Thoracic aorta (tissue), 2 donors: ENCODE measurements around the gene PDX1. TPM values are rescaled to one million over a fixed set of nuclear protein-coding genes. Genes with fewer than 3 reads are reported as not detected.

Experiments used
- ATAC-seq: fragments of 150-250 bp; one replicate; pipeline ENCODE4 v1.8.0; 2017; ENCODE audit warnings: low read depth; ENCODE audit not compliant: insufficient number of reproducible peaks, low FRiP score
- DNase-seq: peaks from one replicate; pipeline ENCODE4 v3.0.0-alpha.2; 2020; ENCODE audit warnings: low spot score
- H3K27ac ChIP-seq, 2 donors: fragments of 200-600 bp; sonication (generic); 1 replicate in 1 of 2; 2 replicates in 1 of 2; pipeline ENCODE4 v1.5.1; 2016; ENCODE audit warnings: mild to moderate bottlenecking in 2 of 2, moderate library complexity in 2 of 2
- H3K27me3 ChIP-seq: fragments of 200-600 bp; sonication (generic); replicated peaks from 2 replicates; pipeline ENCODE4 v1.6.0; 2016; ENCODE audit warnings: mild to moderate bottlenecking; ENCODE audit not compliant: insufficient read depth
- H3K36me3 ChIP-seq: fragments of 200-600 bp; sonication (generic); one replicate; pipeline ENCODE4 v1.5.1; 2016
- H3K4me1 ChIP-seq, 2 donors: fragments of 200-600 bp; sonication (generic); 1 replicate in 1 of 2; 2 replicates in 1 of 2; pipeline versions ENCODE4 v1.5.1 to v1.6.0; 2016; ENCODE audit warnings: low read depth in 2 of 2, mild to moderate bottlenecking in 1 of 2; ENCODE audit not compliant: control insufficient read depth in 1 of 2
- H3K4me3 ChIP-seq: fragments of 200-600 bp; sonication (generic); 2 replicates; pipeline ENCODE4 v1.5.1; 2016; ENCODE audit warnings: mild to moderate bottlenecking
- H3K9me3 ChIP-seq: fragments of 200-600 bp; sonication (generic); 2 replicates; pipeline ENCODE4 v1.5.1; 2016
- total RNA-seq, 2 donors: library from RNA; depleted of rRNA; stranded (reverse); fragments of >200 nt; gene quantifications; one replicate each; pipeline versions ENCODE4 v1.1.0 to v1.2.3, GENCODE V29; 2016
- TF ChIP-seq, protein P1 (sequence below): fragments of 200-600 bp; sonication (generic); IDR thresholded peaks from one replicate; pipeline ENCODE4 v1.5.1; 2019; ENCODE audit warnings: antibody characterized with exemption

Gene PDX1
- total RNA-seq, 2 donors from 2014 or later: 0.28 TPM; not detected in 1

DNA sequence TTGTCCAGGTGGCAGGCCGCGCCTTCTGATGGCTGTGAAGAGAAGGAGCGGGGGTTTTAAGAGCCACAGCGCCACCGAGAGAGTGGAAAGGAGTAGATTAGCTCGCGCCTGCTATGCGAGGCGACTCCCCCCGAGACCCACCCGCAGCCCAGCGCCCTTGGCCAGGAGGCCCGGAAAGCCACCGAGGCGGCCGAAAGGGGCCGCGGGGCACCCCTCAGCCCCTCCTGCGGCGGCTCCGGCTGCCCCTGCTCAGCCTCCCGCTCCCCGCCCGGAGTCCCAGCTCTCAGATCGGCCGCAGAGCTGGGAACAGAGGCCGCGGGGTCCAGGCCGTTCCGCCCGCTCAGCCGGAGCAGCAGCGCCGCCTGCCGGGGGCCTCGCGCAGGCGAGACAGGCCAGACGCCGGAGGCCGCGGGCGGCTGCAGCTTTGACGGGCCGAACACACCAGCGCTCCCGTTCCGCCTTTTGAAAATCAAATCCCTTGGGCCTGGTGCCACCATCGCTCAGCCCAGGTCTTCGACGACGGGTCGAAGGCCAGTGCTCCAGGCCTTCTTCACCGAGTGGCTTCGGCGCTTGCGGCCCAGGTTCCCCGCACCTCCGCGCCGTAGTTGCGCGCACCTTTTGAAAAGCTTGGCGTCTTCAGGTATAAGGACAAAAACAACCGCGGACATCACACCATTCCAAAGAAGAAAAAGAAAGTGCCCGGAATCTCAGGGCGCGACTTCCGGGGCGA lies 34.0 kb downstream of the PDX1 start:
- Histone ChIP-seq H3K27ac (no peak overlapping the region), H3K4me1 (peaks cover 6 to 14% of the 10 kb centered on the region in 2 donors), H3K36me3 (no peaks in the 10 kb centered on the region), H3K4me3 (peak overlapping the region; percentile 75), H3K27me3 (peaks cover 28% of the 10 kb centered on the region), H3K9me3 (no peaks in the 10 kb centered on the region)
- ATAC-seq (no peak), DNase-seq (no peak)
- TF ChIP-seq, protein P1, sequence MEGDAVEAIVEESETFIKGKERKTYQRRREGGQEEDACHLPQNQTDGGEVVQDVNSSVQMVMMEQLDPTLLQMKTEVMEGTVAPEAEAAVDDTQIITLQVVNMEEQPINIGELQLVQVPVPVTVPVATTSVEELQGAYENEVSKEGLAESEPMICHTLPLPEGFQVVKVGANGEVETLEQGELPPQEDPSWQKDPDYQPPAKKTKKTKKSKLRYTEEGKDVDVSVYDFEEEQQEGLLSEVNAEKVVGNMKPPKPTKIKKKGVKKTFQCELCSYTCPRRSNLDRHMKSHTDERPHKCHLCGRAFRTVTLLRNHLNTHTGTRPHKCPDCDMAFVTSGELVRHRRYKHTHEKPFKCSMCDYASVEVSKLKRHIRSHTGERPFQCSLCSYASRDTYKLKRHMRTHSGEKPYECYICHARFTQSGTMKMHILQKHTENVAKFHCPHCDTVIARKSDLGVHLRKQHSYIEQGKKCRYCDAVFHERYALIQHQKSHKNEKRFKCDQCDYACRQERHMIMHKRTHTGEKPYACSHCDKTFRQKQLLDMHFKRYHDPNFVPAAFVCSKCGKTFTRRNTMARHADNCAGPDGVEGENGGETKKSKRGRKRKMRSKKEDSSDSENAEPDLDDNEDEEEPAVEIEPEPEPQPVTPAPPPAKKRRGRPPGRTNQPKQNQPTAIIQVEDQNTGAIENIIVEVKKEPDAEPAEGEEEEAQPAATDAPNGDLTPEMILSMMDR: peak; percentile 82

DNA sequence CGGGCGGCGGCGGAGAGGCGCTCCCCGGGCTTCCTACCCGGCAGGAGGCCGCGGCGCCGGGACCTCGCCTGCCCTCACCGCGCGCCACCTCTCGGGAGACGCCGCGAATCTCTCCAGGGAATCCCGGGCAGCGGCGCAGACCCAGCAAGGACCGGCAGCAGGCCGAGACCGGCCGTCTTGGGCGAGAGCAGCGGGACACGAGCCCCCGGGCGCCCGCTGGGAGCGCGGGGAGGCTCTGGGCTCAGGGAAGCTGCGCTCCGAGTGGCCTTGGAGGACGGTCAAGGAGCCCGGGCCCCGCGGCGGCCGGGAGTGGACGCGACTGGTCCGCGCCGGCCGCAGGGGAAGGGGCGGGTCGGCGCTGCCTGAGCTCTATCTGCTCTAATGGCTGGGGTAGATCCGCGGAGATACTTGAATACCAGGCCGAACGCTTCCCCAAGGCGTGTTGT lies 34.6 kb downstream of the PDX1 start:
- TF ChIP-seq, protein P1: no peak
- DNase-seq: no peak
- Histone ChIP-seq H3K4me3 (peak overlapping the region; percentile 75), H3K27me3 (peaks cover 34% of the 10 kb centered on the region), H3K27ac (no peak overlapping the region), H3K36me3 (no peaks in the 10 kb centered on the region), H3K4me1 (peaks cover 6 to 14% of the 10 kb centered on the region in 2 donors), H3K9me3 (no peaks in the 10 kb centered on the region)
- ATAC-seq: no peak

DNA sequence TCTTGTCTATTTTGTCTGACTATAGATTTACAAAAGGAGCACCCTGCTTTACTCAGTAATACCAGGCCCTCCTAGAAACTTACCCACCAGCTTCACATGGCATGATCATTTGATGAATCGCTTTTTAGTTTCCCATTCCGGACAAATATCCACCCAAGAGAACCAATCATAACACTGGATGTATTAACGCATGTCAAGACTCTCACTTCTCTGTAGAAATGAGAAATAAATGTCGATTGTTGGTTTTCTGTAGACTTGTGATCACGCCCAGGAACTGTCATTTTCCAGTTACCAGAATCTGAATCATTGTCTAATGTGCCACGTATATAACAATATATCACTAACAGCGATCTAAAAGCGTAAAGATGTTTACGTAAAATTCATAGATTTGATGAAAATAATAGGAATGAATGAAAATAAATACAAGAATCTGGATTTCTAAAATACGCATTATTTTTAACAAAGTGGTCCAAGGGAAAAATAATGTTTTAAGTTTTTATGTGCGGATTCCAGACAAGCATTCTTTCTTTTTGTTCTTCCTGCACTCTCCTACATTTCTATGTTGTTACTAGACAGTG lies 35.3 kb downstream of the PDX1 start:
- DNase-seq: no peak
- Histone ChIP-seq H3K4me3 (no peak overlapping the region), H3K4me1 (peaks cover 10 to 19% of the 10 kb centered on the region in 2 donors), H3K27ac (no peak overlapping the region), H3K27me3 (peaks cover 40% of the 10 kb centered on the region), H3K9me3 (no peaks in the 10 kb centered on the region), H3K36me3 (no peaks in the 10 kb centered on the region)
- ATAC-seq: no peak
- TF ChIP-seq, protein P1: no peak

DNA sequence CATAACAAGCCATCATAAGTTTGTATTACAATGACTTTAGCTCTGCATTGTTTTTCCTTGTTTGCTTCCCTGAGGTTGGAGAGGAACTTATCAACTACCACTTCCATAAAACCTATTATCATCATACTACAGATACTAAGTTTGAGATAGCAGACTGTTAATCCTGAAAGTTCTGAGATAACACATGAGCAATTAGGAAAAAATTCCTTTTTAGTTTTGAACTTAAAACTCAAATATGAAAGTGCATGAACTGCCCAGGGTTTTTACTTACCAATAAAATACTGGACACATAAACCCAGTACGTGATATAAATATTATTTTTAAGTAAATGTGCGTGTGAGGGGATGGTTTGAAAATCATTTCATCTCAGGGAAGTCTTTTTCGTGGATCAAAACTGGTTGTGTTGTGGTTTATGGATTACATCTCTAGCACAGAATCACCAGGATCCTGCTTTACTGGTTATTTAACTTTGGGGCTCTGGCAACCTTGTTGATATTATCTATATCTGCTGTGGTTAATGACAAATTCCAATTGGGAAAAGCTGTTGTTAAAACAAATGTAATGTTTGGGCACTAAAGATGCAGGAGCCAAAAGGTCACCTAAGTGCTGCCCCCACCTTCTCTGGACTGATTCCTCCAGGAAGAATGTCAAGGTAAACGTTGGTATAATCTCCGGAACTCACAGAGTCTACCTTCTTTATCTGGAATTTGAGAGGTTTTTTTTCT lies 36.9 kb downstream of the PDX1 start:
- H3K27me3 ChIP-seq: peaks cover 52% of the 10 kb centered on the region
- peaks cover 17 to 30% of the 10 kb centered on the region in 2 donors for H3K4me1 ChIP-seq
- H3K27ac ChIP-seq: no peak overlapping the region
- TF ChIP-seq, protein P1: no peak
- ATAC-seq: no peak
- H3K9me3 ChIP-seq: no peaks in the 10 kb centered on the region
- H3K36me3 ChIP-seq: no peaks in the 10 kb centered on the region
- H3K4me3 ChIP-seq: no peak overlapping the region
- DNase-seq: no peak

DNA sequence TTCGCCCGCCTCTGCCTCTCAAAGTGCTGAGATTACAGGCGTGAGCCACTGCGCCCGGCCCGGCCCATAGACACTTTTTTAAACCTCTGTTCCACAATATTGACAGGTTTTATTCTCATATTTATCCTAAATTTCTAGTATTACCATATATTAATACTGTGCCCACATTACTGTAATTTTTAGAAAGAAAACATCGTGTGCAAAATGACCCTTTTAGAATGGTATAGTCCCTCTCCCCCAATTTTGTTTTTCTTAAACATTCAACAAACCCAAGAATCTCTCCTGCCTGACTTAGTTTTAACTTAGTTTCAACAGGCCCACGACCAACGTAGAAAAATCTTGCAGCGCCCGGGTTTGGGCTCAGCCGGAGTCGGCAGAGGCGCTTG lies 40.2 kb downstream of the PDX1 start:
- H3K4me3 ChIP-seq: peak overlapping the region; percentile 60
- ATAC-seq (no peak), DNase-seq (no peak)
- H3K27ac ChIP-seq: no peak overlapping the region
- H3K9me3 ChIP-seq: no peaks in the 10 kb centered on the region
- H3K27me3 ChIP-seq: peaks cover 45% of the 10 kb centered on the region
- no peaks in the 10 kb centered on the region for H3K36me3 ChIP-seq
- TF ChIP-seq, protein P1: no peak
- H3K4me1 ChIP-seq: peaks cover 11 to 16% of the 10 kb centered on the region in 2 donors
